B cell (primary cell): ENCODE results near the gene RPS5.
"Not testable (repeated sequence)": the region's sequence is repeated elsewhere in the genome, so short reads cannot be mapped to it uniquely, and the experiment has no call there.

Source experiments
- CTCF ChIP-seq: fragments of 200-600 bp; IDR thresholded peaks from one replicate; pipeline ENCODE4 v1.8.0; 2022; ENCODE audit warnings: antibody characterized with exemption, mild to moderate bottlenecking
- EZH2 ChIP-seq: IDR thresholded peaks from 2 replicates; pipeline ENCODE4 v1.6.1; 2012; ENCODE audit warnings: borderline replicate concordance, low read depth, mild to moderate bottlenecking, moderate library complexity, low read length; ENCODE audit not compliant: insufficient read depth, poor library complexity, severe bottlenecking

- not testable (repeated sequence) for TF ChIP-seq CTCF, EZH2
Measured at GRCh38 chr19:58403920-58404478, 16.9 kb downstream of the RPS5 start.
